Glutamatergic neuron (in vitro differentiated cells): ENCODE data around the gene FAM120A. TPM values are rescaled to one million over a fixed set of nuclear protein-coding genes. Genes with fewer than 3 reads are reported as not detected.

ENCODE experiments used
- DNase-seq: peaks from one replicate; pipeline ENCODE4 v3.0.0; 2022
- H3K27ac Mint-ChIP-seq: one replicate; pipeline ENCODE4 v1.8.0; 2020; ENCODE audit warnings: mild to moderate bottlenecking, mixed read lengths, inconsistent platforms; ENCODE audit not compliant: unreplicated experiment
- H3K27me3 Mint-ChIP-seq: one replicate; pipeline ENCODE4 v1.8.0; 2020; ENCODE audit warnings: mild to moderate bottlenecking, moderate library complexity, mixed read lengths, inconsistent platforms; ENCODE audit not compliant: unreplicated experiment
- H3K36me3 Mint-ChIP-seq: one replicate; pipeline ENCODE4 v1.8.0; 2020; ENCODE audit warnings: mild to moderate bottlenecking, mixed read lengths, inconsistent platforms; ENCODE audit not compliant: unreplicated experiment
- H3K4me1 Mint-ChIP-seq: one replicate; pipeline ENCODE4 v1.8.0; 2020; ENCODE audit warnings: mild to moderate bottlenecking, low read depth, mixed read lengths, inconsistent platforms; ENCODE audit not compliant: unreplicated experiment
- H3K4me3 Mint-ChIP-seq: one replicate; pipeline ENCODE4 v1.8.0; 2020; ENCODE audit warnings: mild to moderate bottlenecking, mixed read lengths, inconsistent platforms; ENCODE audit not compliant: unreplicated experiment
- H3K9me3 Mint-ChIP-seq: one replicate; pipeline ENCODE4 v1.8.0; 2020; ENCODE audit warnings: mild to moderate bottlenecking, moderate library complexity, mixed read lengths, inconsistent platforms; ENCODE audit not compliant: unreplicated experiment
- total RNA-seq: library from RNA; stranded (reverse); fragmentation: NEBNext Ultra II Directional; extraction: Animal tissue kit (Norgen Biotek cat#: 25700); gene quantifications from one replicate; pipeline ENCODE4 v1.2.1, GENCODE V29; 2021; ENCODE audit not compliant: unreplicated experiment
- TF ChIP-seq, protein P1 (sequence below): fragments of 200-600 bp; sonication (generic); IDR thresholded peaks from one replicate; pipeline ENCODE4 v1.5.0; 2021; ENCODE audit not compliant: partially characterized antibody, unreplicated experiment

Gene FAM120A
- total RNA-seq, 1 donor from 2014 or later = 32.3 TPM

DNA sequence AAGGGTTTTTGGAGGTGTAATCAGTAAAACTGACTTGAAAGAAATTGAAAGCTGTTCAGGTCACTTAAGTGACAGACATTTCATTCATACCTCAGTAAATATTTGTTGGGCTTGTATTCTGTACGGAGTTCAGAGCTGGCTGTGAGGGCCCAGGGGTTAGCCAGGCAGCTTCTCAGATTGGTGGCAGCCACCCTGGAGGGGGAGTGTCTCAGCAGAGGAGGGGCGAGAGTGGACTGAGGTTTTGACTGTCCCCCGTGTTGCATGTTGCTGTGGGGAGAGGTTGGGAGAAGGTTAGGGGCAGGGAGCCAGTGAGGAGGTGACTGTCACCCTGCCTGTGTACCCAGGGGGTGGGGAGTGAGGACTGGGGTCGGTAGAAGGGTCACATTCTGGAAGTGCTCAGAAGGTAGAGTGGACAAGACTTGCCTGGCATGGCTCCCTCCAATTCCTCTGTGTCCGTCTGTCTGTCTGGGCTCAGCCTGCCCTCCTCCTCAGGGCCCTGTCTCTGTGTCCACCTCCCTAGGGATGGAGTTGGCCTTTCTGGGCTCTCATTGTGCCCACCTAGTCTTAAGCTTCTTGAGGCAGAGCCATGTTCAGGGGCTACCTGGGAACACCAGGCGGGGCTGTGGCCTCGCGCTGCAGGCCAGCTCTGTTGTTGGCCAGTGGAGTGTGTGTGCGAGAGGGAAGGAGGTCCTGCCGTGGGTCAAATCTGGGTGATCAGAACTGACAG is 129.3 kb downstream of the FAM120A start:
- H3K27me3 Mint-ChIP-seq = peaks cover 2% of the 10 kb centered on the region
- TF ChIP-seq, protein P1, sequence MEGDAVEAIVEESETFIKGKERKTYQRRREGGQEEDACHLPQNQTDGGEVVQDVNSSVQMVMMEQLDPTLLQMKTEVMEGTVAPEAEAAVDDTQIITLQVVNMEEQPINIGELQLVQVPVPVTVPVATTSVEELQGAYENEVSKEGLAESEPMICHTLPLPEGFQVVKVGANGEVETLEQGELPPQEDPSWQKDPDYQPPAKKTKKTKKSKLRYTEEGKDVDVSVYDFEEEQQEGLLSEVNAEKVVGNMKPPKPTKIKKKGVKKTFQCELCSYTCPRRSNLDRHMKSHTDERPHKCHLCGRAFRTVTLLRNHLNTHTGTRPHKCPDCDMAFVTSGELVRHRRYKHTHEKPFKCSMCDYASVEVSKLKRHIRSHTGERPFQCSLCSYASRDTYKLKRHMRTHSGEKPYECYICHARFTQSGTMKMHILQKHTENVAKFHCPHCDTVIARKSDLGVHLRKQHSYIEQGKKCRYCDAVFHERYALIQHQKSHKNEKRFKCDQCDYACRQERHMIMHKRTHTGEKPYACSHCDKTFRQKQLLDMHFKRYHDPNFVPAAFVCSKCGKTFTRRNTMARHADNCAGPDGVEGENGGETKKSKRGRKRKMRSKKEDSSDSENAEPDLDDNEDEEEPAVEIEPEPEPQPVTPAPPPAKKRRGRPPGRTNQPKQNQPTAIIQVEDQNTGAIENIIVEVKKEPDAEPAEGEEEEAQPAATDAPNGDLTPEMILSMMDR = no peak
- H3K27ac Mint-ChIP-seq = no peak overlapping the region
- peaks cover 16% of the 10 kb centered on the region for H3K4me1 Mint-ChIP-seq
- H3K4me3 Mint-ChIP-seq = no peak overlapping the region
- peaks cover 5% of the 10 kb centered on the region for H3K36me3 Mint-ChIP-seq
- no peak for DNase-seq
- H3K9me3 Mint-ChIP-seq = peaks cover 6% of the 10 kb centered on the region

DNA sequence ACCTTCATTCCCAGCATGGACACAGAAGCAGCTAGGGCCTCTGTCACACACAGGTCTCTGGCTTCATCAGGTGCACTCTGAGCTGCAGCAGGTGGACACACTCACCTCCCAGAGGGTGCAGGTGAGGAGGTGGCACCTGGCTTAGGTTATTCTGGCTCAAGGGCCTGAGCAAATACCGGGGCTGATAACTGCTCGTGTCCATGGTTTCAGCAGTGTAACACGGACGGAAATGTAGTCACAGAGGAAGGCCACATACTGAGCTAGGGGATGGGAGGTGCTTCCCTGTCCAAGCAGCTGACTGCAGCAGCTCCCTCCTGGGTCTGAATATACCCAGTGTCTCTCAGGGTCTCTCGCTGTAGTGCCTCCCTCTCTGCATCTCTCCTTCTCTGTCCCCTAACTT is 130.6 kb downstream of the FAM120A start:
- peaks cover 2% of the 10 kb centered on the region for H3K27me3 Mint-ChIP-seq
- peaks cover 16% of the 10 kb centered on the region for H3K4me1 Mint-ChIP-seq
- no peak overlapping the region for H3K27ac Mint-ChIP-seq
- DNase-seq = no peak
- peaks cover 8% of the 10 kb centered on the region for H3K36me3 Mint-ChIP-seq
- TF ChIP-seq, protein P1 = no peak
- H3K9me3 Mint-ChIP-seq = peaks cover 6% of the 10 kb centered on the region
- no peak overlapping the region for H3K4me3 Mint-ChIP-seq

DNA sequence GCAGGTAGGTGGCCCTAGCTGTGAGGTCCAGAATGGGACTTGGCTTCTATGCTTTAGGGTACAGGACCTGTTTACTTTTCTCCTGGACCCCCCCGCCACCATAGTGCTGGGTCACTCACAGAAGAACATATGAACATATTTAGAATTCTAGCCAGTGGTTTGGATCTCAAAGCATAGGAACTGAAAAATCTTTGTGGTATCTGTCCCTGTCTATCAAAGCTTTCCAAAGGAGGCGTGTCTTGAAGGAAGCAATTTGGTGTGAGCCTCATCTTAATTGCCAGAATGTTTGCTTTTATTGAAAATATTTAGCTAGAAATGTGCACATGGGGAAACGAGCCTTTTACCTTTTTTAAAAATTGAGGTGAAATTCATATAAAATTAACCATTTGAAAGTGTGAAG is 131.1 kb downstream of the FAM120A start:
- Mint-ChIP-seq H3K27ac (no peak overlapping the region), H3K4me3 (no peak overlapping the region), H3K36me3 (peaks cover 10% of the 10 kb centered on the region), H3K27me3 (peaks cover 2% of the 10 kb centered on the region), H3K4me1 (peaks cover 14% of the 10 kb centered on the region), H3K9me3 (peaks cover 6% of the 10 kb centered on the region)
- TF ChIP-seq, protein P1 = no peak
- DNase-seq = no peak

DNA sequence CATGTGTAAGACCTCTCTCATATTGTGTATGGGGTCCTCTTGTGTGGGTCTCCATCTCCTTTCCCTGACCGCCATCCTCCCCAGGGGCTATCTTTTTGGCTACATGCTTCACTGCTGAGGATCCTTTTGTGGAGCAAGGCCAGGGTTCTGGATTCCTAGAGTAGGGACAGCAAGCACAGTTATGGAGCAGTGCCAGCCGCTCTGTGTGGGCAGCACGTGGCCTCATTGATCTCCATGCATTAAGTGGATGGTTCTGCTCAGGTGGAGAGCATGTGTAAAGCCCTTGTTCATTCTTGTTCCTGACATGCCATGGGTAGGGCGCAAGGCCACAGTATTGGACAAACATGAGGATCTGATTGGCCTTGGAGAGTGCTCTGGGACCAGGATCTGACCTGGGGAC is 133.8 kb downstream of the FAM120A start:
- H3K27me3 Mint-ChIP-seq = peaks cover 2% of the 10 kb centered on the region
- DNase-seq = no peak
- no peaks in the 10 kb centered on the region for H3K9me3 Mint-ChIP-seq
- TF ChIP-seq, protein P1 = no peak
- peaks cover 7% of the 10 kb centered on the region for H3K4me1 Mint-ChIP-seq
- peaks cover 10% of the 10 kb centered on the region for H3K36me3 Mint-ChIP-seq
- no peak overlapping the region for H3K27ac Mint-ChIP-seq
- no peak overlapping the region for H3K4me3 Mint-ChIP-seq

DNA sequence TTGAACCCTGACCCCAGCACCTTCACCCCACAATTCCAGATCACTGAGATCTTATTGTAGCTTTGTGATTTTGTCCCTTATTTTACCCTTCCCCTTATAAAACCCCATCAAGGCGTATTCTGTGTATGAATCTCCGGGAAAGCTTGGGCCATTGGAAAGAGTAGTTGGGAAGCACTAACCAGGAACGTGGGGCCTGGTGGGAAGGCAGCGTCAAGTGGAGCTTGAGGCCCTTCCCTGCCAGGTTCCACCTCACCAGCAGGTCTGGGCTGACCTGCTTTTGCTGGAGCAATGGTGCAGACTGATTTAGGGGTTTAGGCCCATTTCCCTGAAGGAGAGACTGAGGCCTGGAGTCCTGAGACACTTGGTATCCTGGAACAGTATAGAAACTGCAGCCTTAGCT is 134.2 kb downstream of the FAM120A start:
- no peak overlapping the region for H3K4me3 Mint-ChIP-seq
- TF ChIP-seq, protein P1 = no peak
- peaks cover 10% of the 10 kb centered on the region for H3K36me3 Mint-ChIP-seq
- H3K9me3 Mint-ChIP-seq = no peaks in the 10 kb centered on the region
- no peak overlapping the region for H3K27ac Mint-ChIP-seq
- no peak for DNase-seq
- peaks cover 9% of the 10 kb centered on the region for H3K4me1 Mint-ChIP-seq
- peaks cover 2% of the 10 kb centered on the region for H3K27me3 Mint-ChIP-seq
